ENCODE data around the gene ARHGAP22.

Gene ARHGAP22

DNA sequence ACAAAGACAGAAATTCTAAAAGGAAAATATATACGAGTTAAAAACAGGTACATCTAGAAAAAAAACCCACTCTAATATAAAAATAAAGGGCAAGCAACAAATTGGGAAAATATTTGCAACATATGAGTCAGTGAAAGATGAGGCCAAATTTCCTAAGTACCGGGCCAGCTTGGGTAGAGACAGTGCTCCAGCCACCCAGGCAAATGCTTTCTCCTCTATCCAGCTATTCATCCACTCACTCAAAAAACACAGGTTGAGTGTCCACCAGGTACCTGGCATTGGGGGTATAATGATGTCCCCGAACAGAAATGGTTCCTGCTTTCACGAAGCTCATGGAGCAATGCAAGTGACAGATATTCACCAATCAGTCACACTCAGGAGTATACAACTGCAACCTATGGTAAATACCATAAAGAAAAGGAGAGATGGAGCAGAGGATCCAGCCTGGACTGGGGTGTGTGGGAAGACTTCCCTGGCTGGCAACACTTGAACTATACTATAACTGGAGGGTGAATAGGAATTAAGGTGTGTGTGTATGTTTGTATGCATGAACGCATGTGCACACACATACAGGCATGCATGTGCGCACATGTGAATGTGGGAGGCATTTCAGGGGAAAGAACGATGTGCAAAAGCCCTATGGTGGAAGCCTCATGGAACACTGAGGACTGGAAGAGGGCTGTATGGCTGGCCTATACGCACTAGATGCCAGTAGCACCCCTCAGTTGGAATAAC is 2.3 kb downstream of the ARHGAP22 start:
- TF ChIP-seq, protein P1, sequence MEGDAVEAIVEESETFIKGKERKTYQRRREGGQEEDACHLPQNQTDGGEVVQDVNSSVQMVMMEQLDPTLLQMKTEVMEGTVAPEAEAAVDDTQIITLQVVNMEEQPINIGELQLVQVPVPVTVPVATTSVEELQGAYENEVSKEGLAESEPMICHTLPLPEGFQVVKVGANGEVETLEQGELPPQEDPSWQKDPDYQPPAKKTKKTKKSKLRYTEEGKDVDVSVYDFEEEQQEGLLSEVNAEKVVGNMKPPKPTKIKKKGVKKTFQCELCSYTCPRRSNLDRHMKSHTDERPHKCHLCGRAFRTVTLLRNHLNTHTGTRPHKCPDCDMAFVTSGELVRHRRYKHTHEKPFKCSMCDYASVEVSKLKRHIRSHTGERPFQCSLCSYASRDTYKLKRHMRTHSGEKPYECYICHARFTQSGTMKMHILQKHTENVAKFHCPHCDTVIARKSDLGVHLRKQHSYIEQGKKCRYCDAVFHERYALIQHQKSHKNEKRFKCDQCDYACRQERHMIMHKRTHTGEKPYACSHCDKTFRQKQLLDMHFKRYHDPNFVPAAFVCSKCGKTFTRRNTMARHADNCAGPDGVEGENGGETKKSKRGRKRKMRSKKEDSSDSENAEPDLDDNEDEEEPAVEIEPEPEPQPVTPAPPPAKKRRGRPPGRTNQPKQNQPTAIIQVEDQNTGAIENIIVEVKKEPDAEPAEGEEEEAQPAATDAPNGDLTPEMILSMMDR (conservative IDR thresholded peaks at IDR 0.05; ENCODE audit: low read depth, low read length) = no peak
- no peak for DNase-seq (ENCODE audit: low read depth)
- no peak overlapping the region for H3K4me3 ChIP-seq (ENCODE audit: low read length)

DNA sequence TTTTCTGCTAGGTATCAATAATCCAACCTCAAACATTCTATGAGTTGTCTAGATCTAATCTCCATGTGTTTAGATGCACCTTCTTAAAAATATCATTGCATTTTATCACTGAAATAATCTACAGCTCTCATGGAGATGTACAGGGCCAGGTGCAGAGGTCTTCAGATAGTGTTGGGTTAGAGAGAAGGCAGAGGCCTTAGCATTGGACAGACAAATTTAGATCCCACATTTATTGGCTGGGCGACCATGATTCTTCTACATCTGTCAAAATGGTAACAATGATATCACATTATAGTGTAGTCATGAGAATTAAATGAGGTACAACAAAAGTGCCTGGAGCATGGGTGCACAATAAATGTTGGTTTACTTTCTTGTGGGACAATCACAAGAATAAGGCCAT is 3.1 kb downstream of the ARHGAP22 start:
- H3K4me3 ChIP-seq (ENCODE audit: low read length) = no peak overlapping the region
- TF ChIP-seq, protein P1 (conservative IDR thresholded peaks at IDR 0.05; ENCODE audit: low read depth, low read length) = no peak
- DNase-seq (ENCODE audit: low read depth) = no peak

DNA sequence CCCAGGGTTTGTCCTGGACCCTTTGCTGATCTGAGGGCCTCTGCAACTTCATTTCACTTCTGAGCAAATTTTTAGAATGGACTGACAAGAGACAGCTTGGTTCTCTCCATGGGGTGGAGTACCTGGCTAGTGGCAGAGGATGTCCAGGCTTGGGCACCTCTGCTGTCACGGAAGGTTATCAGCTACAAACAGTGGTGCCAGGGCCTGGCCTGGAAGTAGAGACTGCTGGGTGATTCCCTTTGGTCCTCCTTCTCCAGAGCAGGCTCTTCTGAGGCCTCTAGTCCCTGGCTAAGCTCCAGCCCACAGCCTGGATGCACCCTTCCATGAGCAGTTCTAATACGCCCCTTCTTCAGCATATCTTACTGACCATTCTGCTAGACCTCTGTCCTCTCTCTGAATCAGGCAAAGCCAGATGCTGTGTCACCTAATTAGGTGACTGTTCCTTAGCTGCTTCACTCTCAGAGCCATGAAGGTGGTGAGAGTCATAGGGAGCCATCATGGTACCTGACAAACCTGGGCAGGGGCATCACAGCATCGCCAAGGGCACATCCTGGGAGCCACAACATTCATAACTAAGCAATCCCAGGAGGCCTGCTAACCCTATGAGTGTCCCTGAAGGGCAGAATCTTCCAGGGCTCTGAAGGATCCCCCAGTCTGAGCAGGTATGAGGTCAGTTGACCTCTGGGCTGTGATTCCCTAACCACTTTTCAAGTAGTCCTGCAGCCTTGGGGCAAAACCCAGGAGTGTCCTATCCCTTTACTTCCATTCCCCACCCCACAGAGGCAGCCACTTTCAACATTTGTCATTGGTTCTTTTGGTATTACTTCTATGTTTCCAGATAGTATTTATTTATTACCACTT is 4.0 kb downstream of the ARHGAP22 start:
- TF ChIP-seq, protein P1 (conservative IDR thresholded peaks at IDR 0.05; ENCODE audit: low read depth, low read length) = no peak
- H3K4me3 ChIP-seq (ENCODE audit: low read length) = no peak overlapping the region
- DNase-seq (ENCODE audit: low read depth) = no peak

DNA sequence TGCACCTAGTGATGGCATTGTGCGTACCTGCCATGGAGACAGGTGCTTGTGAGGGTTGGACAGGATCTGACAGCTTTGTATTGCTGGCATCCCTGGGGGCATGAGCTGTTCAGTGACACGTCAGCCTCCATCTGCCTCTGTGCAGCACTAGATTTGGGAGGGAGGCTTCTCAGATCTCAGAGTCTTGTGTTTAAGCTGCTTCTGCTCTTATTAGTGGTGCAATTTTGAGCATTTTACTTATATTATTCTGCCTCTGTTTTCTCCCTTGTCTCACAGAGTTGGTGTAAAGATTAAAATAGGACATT is 5.1 kb downstream of the ARHGAP22 start:
- no peak overlapping the region for H3K4me3 ChIP-seq (ENCODE audit: low read length)
- DNase-seq (ENCODE audit: low read depth) = no peak
- TF ChIP-seq, protein P1 (conservative IDR thresholded peaks at IDR 0.05; ENCODE audit: low read depth, low read length) = no peak

DNA sequence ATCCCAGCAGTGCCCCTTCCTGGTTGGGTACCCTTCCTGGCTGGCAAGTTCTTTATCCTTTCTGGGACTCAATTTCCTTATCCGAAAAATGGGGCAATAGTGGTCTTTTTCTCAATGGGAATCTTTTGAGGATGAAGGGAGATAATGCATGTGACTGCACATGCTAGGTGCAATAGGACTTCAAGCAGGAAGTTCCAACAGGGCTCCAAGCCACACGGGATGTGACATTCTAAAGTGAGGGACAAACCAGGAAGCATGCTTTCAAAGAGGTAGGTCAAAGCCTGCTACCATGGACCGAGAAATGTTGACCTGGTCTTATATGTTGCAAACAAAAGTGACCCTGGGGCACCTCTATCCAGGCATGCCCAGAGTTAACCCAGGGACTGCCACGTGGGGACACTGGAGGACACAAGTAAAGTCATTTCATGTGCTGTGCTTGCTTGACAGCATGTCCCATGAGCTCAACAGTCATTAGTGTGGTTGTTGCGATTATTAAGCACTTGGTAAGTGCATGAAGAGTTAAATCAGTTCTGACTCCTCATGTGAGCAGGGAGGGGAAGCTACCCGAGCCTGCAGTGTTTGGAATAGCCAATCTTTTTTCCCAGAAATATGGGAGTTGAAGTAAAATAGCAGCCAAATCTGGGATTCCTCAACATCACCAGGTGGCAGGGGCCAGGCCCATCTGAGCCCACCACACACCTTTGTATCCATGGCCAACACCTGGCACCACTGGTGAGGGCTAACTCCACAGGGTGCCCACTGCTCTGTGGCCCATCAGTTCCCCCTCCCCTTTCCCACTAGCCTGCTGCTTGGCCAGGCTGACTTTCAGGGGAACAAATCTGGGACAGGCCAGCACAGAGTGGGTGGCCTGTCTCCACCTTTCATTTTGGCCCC is 5.7 kb downstream of the ARHGAP22 start:
- no peak for DNase-seq (ENCODE audit: low read depth)
- H3K4me3 ChIP-seq (ENCODE audit: low read length) = no peak overlapping the region
- TF ChIP-seq, protein P1 (conservative IDR thresholded peaks at IDR 0.05; ENCODE audit: low read depth, low read length) = no peak

DNA sequence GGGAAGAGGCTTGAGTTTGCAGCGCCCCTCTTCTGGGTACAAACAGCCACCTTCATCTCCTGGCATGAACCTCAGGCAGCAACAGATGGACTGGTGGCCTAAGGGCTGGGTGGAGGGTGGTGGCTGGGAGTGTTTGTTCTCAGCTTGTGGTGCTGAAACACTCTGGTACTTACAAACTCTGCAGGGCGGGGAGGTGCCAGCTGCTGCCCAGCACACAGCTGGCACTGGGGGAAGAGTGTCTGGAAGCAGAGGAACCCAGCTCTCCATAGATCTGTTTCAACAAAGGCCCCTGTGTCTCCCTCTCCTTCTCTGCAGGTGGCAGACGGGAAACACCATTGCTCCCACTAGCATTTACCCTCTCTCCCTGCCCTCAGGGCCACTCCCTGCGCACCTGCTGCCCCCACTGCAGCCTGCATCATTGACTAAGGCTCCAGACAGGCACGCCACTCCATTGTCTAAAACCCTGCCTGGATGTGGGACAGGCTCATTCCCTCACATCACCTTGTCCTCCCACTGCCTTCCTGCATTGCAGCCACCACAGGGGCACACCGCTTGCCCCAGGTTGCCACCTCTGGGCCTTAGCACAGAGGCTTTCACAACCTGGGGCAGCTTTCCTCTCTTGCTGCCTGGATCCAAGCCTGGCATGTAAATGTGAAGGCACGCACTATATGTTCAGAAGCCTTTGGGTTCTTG is 6.5 kb downstream of the ARHGAP22 start:
- TF ChIP-seq, protein P1 (conservative IDR thresholded peaks at IDR 0.05; ENCODE audit: low read depth, low read length) = no peak
- DNase-seq (ENCODE audit: low read depth) = no peak
- no peak overlapping the region for H3K4me3 ChIP-seq (ENCODE audit: low read length)
